GM18526 (cell line): ENCODE measurements around the gene ACOT8.

Source experiments
- POLR2A ChIP-seq: IDR thresholded peaks from 3 replicates; pipeline ENCODE4 v1.6.1; 2011; ENCODE audit not compliant: insufficient read length; ENCODE audit errors: extremely low read depth

ACOT8 gene

GRCh38 chr20:45823949-45824835, 33.0 kb downstream of the ACOT8 start:
- TF ChIP-seq POLR2A, result no peak

- TF ChIP-seq POLR2A, result no peak
These were observed 34.3 kb downstream of the ACOT8 start for GRCh38 chr20:45822857-45823256.

- TF ChIP-seq POLR2A, result no peak
These were observed 35.2 kb downstream of the ACOT8 start for GRCh38 chr20:45821947-45822346.

- TF ChIP-seq POLR2A, result no peak
These were observed 37.7 kb downstream of the ACOT8 start for GRCh38 chr20:45819466-45819865.

- TF ChIP-seq POLR2A, result no peak
These were observed 39.0 kb downstream of the ACOT8 start for GRCh38 chr20:45818239-45818638.

- TF ChIP-seq POLR2A, result no peak
These were observed 39.6 kb downstream of the ACOT8 start for GRCh38 chr20:45817376-45818194.

GRCh38 chr20:45816951-45817350, 40.2 kb downstream of the ACOT8 start:
- TF ChIP-seq POLR2A, result no peak

- no peak for TF ChIP-seq POLR2A
These were observed 42.9 kb downstream of the ACOT8 start for GRCh38 chr20:45814314-45814713.

GRCh38 chr20:45813489-45813888, 43.7 kb downstream of the ACOT8 start:
- no peak for TF ChIP-seq POLR2A

- TF ChIP-seq POLR2A, result no peak
These were observed 44.2 kb downstream of the ACOT8 start for GRCh38 chr20:45813006-45813340.

GRCh38 chr20:45812157-45813005, 44.8 kb downstream of the ACOT8 start, which contains the start of gene UBE2C:
TSS of gene UBE2C (plus strand) at chr20:45812644. CDS start at chr20:45812696, 52 bp downstream.
- peak; percentile 73 for TF ChIP-seq POLR2A

- TF ChIP-seq POLR2A, result no peak
These were observed 46.8 kb downstream of the ACOT8 start for GRCh38 chr20:45810191-45810970.

GRCh38 chr20:45801851-45802250, 55.3 kb downstream of the ACOT8 start:
- no peak for TF ChIP-seq POLR2A

GRCh38 chr20:45798935-45799642, 58.1 kb downstream of the ACOT8 start:
- no peak for TF ChIP-seq POLR2A
